K562 (cell line): ENCODE results near the gene SMCP. TPM values are rescaled to one million over a fixed set of nuclear protein-coding genes. Genes with fewer than 3 reads are reported as not detected.

ENCODE experiments used
- ATAC-seq: fragments of 200-7000 bp; cut with Tn5 transposase; 3 replicates; pipeline ENCODE4 v1.9.1; 2020; ENCODE audit warnings: moderate library complexity
- BruUV-seq: library from RNA; stranded (reverse); fragments of 400-500 nt; replicated peaks from 2 replicates; lab custom pipeline; 2021; lab: Mats Ljungman, UMichigan
- CTCF ChIA-PET: fragments of 300-600 bp; formaldehyde crosslinking; extraction: SDS; loops from one replicate; lab custom pipeline; 2021; ENCODE audit warnings: low intra/inter-chr PET ratio; lab: Yijun Ruan, JAX
- POLR2A ChIA-PET: fragments of 300-600, 350-650 bp; sonication (Branson Sonifier 250); formaldehyde crosslinking; extraction: SDS; loops from one replicate; lab custom pipeline; 2021; ENCODE audit warnings: antibody characterized with exemption, inconsistent platforms; lab: Yijun Ruan, JAX
- DNase-seq, 4 experiments: peaks; one replicate each; pipeline versions ENCODE4 v3.0.0 to v3.0.0-alpha.2; 2011 to 2018; ENCODE audit warnings: low spot score in 3 of 4, mixed read lengths in 3 of 4; ENCODE audit errors: extremely low read depth in 1 of 4
- FAIRE-seq: peaks from 2 replicates; lab custom pipeline; 2011; peaks lifted over from hg19 to GRCh38; lab: Jason Lieb, UNC
- H2AFZ ChIP-seq: 2 replicates; pipeline ENCODE4 v1.6.0; 2011; ENCODE audit warnings: low read depth, low read length, control low read depth, inconsistent platforms
- H3K27ac ChIP-seq: fragments of 200-600 bp; 3 replicates; pipeline ENCODE4 v1.8.0; 2011; ENCODE audit warnings: low read depth, mild to moderate bottlenecking, control low read depth, inconsistent platforms, low read length, moderate library complexity, mixed read lengths; ENCODE audit errors: extremely low read depth
- H3K27me3 ChIP-seq, 2 experiments: fragments of 300-600 bp in 1 of 2; 2 replicates in 1 of 2; 3 replicates in 1 of 2; pipeline versions ENCODE4 v1.6.0 to v1.8.0; 2011; ENCODE audit warnings: inconsistent platforms in 2 of 2, low read length in 2 of 2, mild to moderate bottlenecking in 1 of 2, mixed read lengths in 1 of 2, moderate library complexity in 1 of 2; ENCODE audit not compliant: control insufficient read depth in 2 of 2, insufficient read depth in 2 of 2
- H3K36me3 ChIP-seq: fragments of 300-600 bp; 3 replicates; pipeline ENCODE4 v1.8.0; 2011; ENCODE audit warnings: mild to moderate bottlenecking, low read length, inconsistent platforms; ENCODE audit not compliant: control insufficient read depth, insufficient read depth
- H3K4me1 ChIP-seq, 2 experiments: fragments of 200-600 bp in 1 of 2; replicated peaks in 1 of 2; 2 replicates in 1 of 2; 3 replicates in 1 of 2; pipeline versions ENCODE4 v1.5.1 to v1.8.0; 2011; ENCODE audit warnings: inconsistent platforms in 2 of 2, low read length in 2 of 2, mild to moderate bottlenecking in 1 of 2, mixed read lengths in 1 of 2, moderate library complexity in 1 of 2; ENCODE audit not compliant: control insufficient read depth in 2 of 2, insufficient read depth in 2 of 2
- H3K4me2 ChIP-seq: 2 replicates; pipeline ENCODE4 v1.6.1; 2011; ENCODE audit warnings: low read length, control low read depth, inconsistent platforms, mixed read lengths; ENCODE audit not compliant: insufficient read depth
- H3K4me3 ChIP-seq: fragments of 200-600 bp; sonication (generic), shearing (Covaris generic); 2 replicates; pipeline ENCODE4 v1.5.1; 2016; ENCODE audit warnings: control low read depth, inconsistent platforms
- H3K79me2 ChIP-seq: fragments of 200-600 bp; 3 replicates; pipeline ENCODE4 v1.8.0; 2011; ENCODE audit warnings: low read length, inconsistent platforms; ENCODE audit not compliant: control insufficient read depth, insufficient read depth
- H3K9ac ChIP-seq, 2 experiments: 2 replicates each; pipeline versions ENCODE4 v1.6.0 to v1.6.1; 2011; ENCODE audit warnings: low read depth in 2 of 2, low read length in 2 of 2, control low read depth in 1 of 2, inconsistent platforms in 1 of 2, mild to moderate bottlenecking in 1 of 2, mixed read lengths in 1 of 2; ENCODE audit not compliant: insufficient read depth in 1 of 2
- H3K9me1 ChIP-seq: one replicate; pipeline ENCODE4 v1.6.0; 2011; ENCODE audit warnings: inconsistent platforms, mild to moderate bottlenecking, low read length, moderate library complexity; ENCODE audit not compliant: control insufficient read depth, insufficient read depth
- H3K9me3 ChIP-seq: replicated peaks from 2 replicates; pipeline ENCODE4 v1.5.1; 2011; ENCODE audit warnings: low read depth, low read length, inconsistent platforms; ENCODE audit not compliant: control insufficient read depth, insufficient read depth
- H4K20me1 ChIP-seq: replicated peaks from 2 replicates; pipeline ENCODE4 v1.6.1; 2011; ENCODE audit warnings: low read length, inconsistent platforms, mixed read lengths; ENCODE audit not compliant: control insufficient read depth, insufficient read depth
- CTCF ChIP-seq, 3 experiments: IDR thresholded peaks in 2 of 3; conservative IDR thresholded peaks in 1 of 3; 2 replicates each; pipeline ENCODE4 v1.5.1; 2011 to 2012; ENCODE audit warnings: low read length in 3 of 3, mild to moderate bottlenecking in 3 of 3, control low read depth in 2 of 3, improper control_type of control experiment in 1 of 3, inconsistent platforms in 1 of 3, low read depth in 1 of 3, mixed read lengths in 1 of 3, moderate library complexity in 1 of 3; ENCODE audit not compliant: insufficient read depth in 2 of 3
- FOXK1 ChIP-seq: sonication (generic); formaldehyde crosslinking; IDR thresholded peaks from 2 replicates; pipeline ENCODE4 v1.8.0; 2022; ENCODE audit warnings: missing genetic modification reagents, mild to moderate bottlenecking, borderline replicate concordance
- JUND ChIP-seq, 2 experiments: IDR thresholded peaks; 2 replicates in 1 of 2; 3 replicates in 1 of 2; pipeline ENCODE4 v1.6.1; 2011; ENCODE audit warnings: borderline replicate concordance in 2 of 2, low read depth in 2 of 2, low read length in 2 of 2, improper control_type of control experiment in 1 of 2, missing biosample characterization in 1 of 2, missing genetic modification characterization in 1 of 2, missing genetic modification reagents in 1 of 2
- RAD21 ChIP-seq, 2 experiments: fragments of 250-450 bp in 1 of 2; fragments of 450-650 bp in 1 of 2; sonication (Bioruptor Pico) in 1 of 2; formaldehyde crosslinking in 1 of 2; IDR thresholded peaks in 1 of 2; conservative IDR thresholded peaks in 1 of 2; 2 replicates each; pipeline versions ENCODE4 v1.4.0 to v1.8.0; 2020 to 2022; ENCODE audit warnings: mild to moderate bottlenecking in 2 of 2, moderate library complexity in 1 of 2
- RFX1 ChIP-seq: fragments of 450-650 bp; IDR thresholded peaks from 2 replicates; pipeline ENCODE4 v1.6.1; 2016; ENCODE audit warnings: mild to moderate bottlenecking, moderate library complexity
- WGBS: fragments of 100-300 bp; shearing (Covaris generic); methylation state at CpG from one replicate; pipeline ENCODE4 v1.1.6; 2016; ENCODE audit warnings: low coverage, mixed read lengths; ENCODE audit not compliant: insufficient coverage; ENCODE audit errors: missing lambda C conversion rate; 5-methylcytosine and 5-hydroxymethylcytosine counted together
- in situ Hi-C: fragments of 300-500 bp; cut with MboI; formaldehyde crosslinking; loops from 4 replicates; pipeline ENCODE4 v1.15.0; 2018; ENCODE audit warnings: inconsistent platforms, mixed read lengths
- intact Hi-C: fragments of 100-400 bp; cut with micrococcal nuclease; formaldehyde crosslinking; loops from 2 replicates; pipeline ENCODE4 v1.14.2; 2022
- polyA plus RNA-seq, 8 experiments: library from polyadenylated mRNA; depleted of rRNA in 4 of 8; stranded (reverse) in 5 of 8; unstranded in 3 of 8; fragments of >200 nt; fragmentation: Nextera tagmentation in 2 of 8; fragmentation: Illumina TruSeq in 1 of 8; extraction: Ambion mirVana in 2 of 8; extraction: Trizol in 1 of 8; gene quantifications; 2 replicates each; pipeline versions ENCODE4 v1.2.1 to v1.2.3, GENCODE V29; 2011 to 2014; ENCODE audit warnings: inconsistent platforms in 1 of 8, missing spikeins in 1 of 8
- total RNA-seq, 7 experiments: library from RNA; depleted of rRNA in 6 of 7; stranded (reverse); fragments of >200 nt in 6 of 7; fragmentation: Illumina TruSeq in 2 of 7; extraction: Trizol in 2 of 7; gene quantifications; 2 replicates each; pipeline versions ENCODE4 v1.2.1 to v1.2.3, GENCODE V29; 2011 to 2021; ENCODE audit warnings: low replicate concordance in 1 of 7

The SMCP gene
- total and polyA plus RNA-seq, 9 of the 15 experiments (the other 6 are each of a cell fraction or from before 2014, with no cell fraction given): not detected

GRCh38 chr1:152924191-152924590, 46.1 kb downstream of the SMCP start:
- Histone ChIP-seq H3K4me1 (no peaks in the 10 kb centered on the region), H3K27me3 (peaks cover 2 to 5% of the 10 kb centered on the region in 2 experiments; a peak in 2 of 5 replicates), H3K27ac (no peak overlapping the region), H3K4me3 (no peak overlapping the region), H3K79me2 (no peaks in the 10 kb centered on the region), H3K9me1 (no peaks in the 10 kb centered on the region), H2AFZ (no peak overlapping the region), H3K36me3 (no peaks in the 10 kb centered on the region), H4K20me1 (no peaks in the 10 kb centered on the region; the same call in 1 of the 2 replicates), H3K4me2 (no peak overlapping the region), H3K9me3 (no peaks in the 10 kb centered on the region), H3K9ac (no peak overlapping the region)
- FAIRE-seq (no peak), ATAC-seq (no peak), DNase-seq (no peak)
- in situ Hi-C loops (no loop called here), intact Hi-C loops (no loop called here)
- 0% methylated on average over 2 of the region's 2 CpGs for WGBS
- no TSS peak for BruUV-seq
- ChIA-PET POLR2A (no interaction called here), CTCF (no interaction called here)
- TF ChIP-seq RFX1 (peak; percentile 57; the same call in 1 of the 2 replicates), JUND (IDR thresholded peaks at IDR 0.05; ENCODE audit: borderline replicate concordance, low read depth, low read length) (no peak), JUND (tag; IDR thresholded peaks at IDR 0.05; ENCODE audit: borderline replicate concordance, low read depth, low read length) (no peak)
- TF ChIP-seq, all 486 proteins: peak for 1

- Histone ChIP-seq H3K9ac (no peak overlapping the region), H4K20me1 (no peaks in the 10 kb centered on the region; the same call in 1 of the 2 replicates), H3K4me3 (no peak overlapping the region), H2AFZ (no peak overlapping the region), H3K36me3 (no peaks in the 10 kb centered on the region), H3K9me1 (no peaks in the 10 kb centered on the region), H3K79me2 (no peaks in the 10 kb centered on the region), H3K4me1 (no peaks in the 10 kb centered on the region), H3K27ac (no peak overlapping the region), H3K4me2 (no peak overlapping the region), H3K9me3 (no peaks in the 10 kb centered on the region), H3K27me3 (peaks cover 2 to 5% of the 10 kb centered on the region in 2 experiments; a peak in 2 of 5 replicates)
- BruUV-seq: no TSS peak
- ChIA-PET POLR2A (interaction anchor here (0.7 kb wide), 1 partner anchor 119 kb away, joined by 3 read pairs; no protein-coding TSS in a partner anchor), CTCF (no interaction called here)
- FAIRE-seq: peak; percentile 49
- intact Hi-C loops (loop anchor here (5.0 kb wide), 1 partner anchor 429 kb away; no protein-coding TSS in a partner anchor), in situ Hi-C loops (no loop called here)
- peak in 1 of 4 experiments; percentile 15 for DNase-seq
- ATAC-seq: peak; percentile 55
- TF ChIP-seq CTCF (IDR thresholded peaks at IDR 0.05 in 2 of 3, conservative IDR thresholded peaks at IDR 0.05 in 1 of 3; ENCODE audit: insufficient read depth in 2 of 3, low read depth in 1 of 3, low read length in 3 of 3): peak in 2 of 3 experiments; percentile 31 to 45; a peak in 5 of 6 replicates
- TF ChIP-seq RAD21 (CRISPR knock-in tag; conservative IDR thresholded peaks at IDR 0.05 in 1 of 2, IDR thresholded peaks at IDR 0.05 in 1 of 2): peak in 1 of 2 experiments; percentile 37; a peak in 2 of 4 replicates
- TF ChIP-seq FOXK1 (CRISPR knock-in tag): no peak
- 0% methylated on average over 3 of the region's 3 CpGs for WGBS
Measured at GRCh38 chr1:152926091-152926490, 48.0 kb downstream of the SMCP start.
